ENCODE measurements around the gene CLCN4. TPM values are rescaled to one million over a fixed set of nuclear protein-coding genes. Genes with fewer than 3 reads are reported as not detected.

CLCN4 gene
- total RNA-seq, 1 experiment from 2014 or later = 6.9 TPM

- no peak for TF ChIP-seq CTCF (conservative IDR thresholded peaks at IDR 0.05)
- Histone ChIP-seq H4K8ac (replicated peaks; ENCODE audit: insufficient read length, low read depth, low read length) (no peak overlapping the region), H3K4me2 (ENCODE audit: insufficient read depth, insufficient read length, low read length) (no peak overlapping the region), H3K9ac (ENCODE audit: extremely low read depth, insufficient read length, low read length) (no peak overlapping the region), H3K4me1 (ENCODE audit: insufficient read depth, low read length) (no peaks in the 10 kb centered on the region), H3K9me3 (ENCODE audit: control insufficient read depth, low read depth, low read length) (no peaks in the 10 kb centered on the region), H2BK5ac (ENCODE audit: insufficient read length, low read length) (no peak overlapping the region), H3K79me2 (ENCODE audit: insufficient read depth, low read length) (no peaks in the 10 kb centered on the region), H2AK5ac (ENCODE audit: insufficient read length, low read length) (no peak overlapping the region), H4K20me1 (ENCODE audit: control insufficient read depth, insufficient read depth, insufficient read length) (no peaks in the 10 kb centered on the region), H3K14ac (ENCODE audit: insufficient read depth, low read length) (no peak overlapping the region), H3K27ac (ENCODE audit: insufficient read length, low read depth, low read length) (no peak overlapping the region), H4K5ac (ENCODE audit: insufficient read length, low read depth, low read length) (no peak overlapping the region), H3K18ac (ENCODE audit: insufficient read length, low read depth, low read length) (no peak overlapping the region), H2BK120ac (ENCODE audit: low read depth, low read length, poor library complexity, severe bottlenecking) (no peak overlapping the region), H3K27me3 (ENCODE audit: insufficient read depth, low read length) (no peaks in the 10 kb centered on the region), H3K79me1 (ENCODE audit: insufficient read depth, low read depth, low read length, poor library complexity, severe bottlenecking) (no peaks in the 10 kb centered on the region), H3K56ac (ENCODE audit: insufficient read length, low read depth, low read length) (no peak overlapping the region), H3T11ph (ENCODE audit: low read length) (no peak overlapping the region), H2BK12ac (ENCODE audit: insufficient read length, low read depth, low read length) (no peak overlapping the region), H2AFZ (ENCODE audit: low read length) (no peak overlapping the region), H4K91ac (ENCODE audit: insufficient read length, low read depth, low read length) (no peak overlapping the region), H3K23ac (ENCODE audit: insufficient read length, low read depth, low read length) (no peak overlapping the region), H3K4ac (ENCODE audit: low read depth, low read length) (no peak overlapping the region), H3K23me2 (ENCODE audit: insufficient read length, low read depth, low read length, poor library complexity, severe bottlenecking) (no peaks in the 10 kb centered on the region), H2BK15ac (ENCODE audit: low read depth, low read length) (no peak overlapping the region), H2BK20ac (ENCODE audit: low read depth, low read length, poor library complexity, severe bottlenecking) (no peak overlapping the region)
- no peaks in the 10 kb centered on the region; the same call in 1 of the 2 replicates for H3K27me3 Mint-ChIP-seq (ENCODE audit: low read depth)
- H3K27ac Mint-ChIP-seq = no peak overlapping the region
- peaks cover 2 to 5% (median 5%) of the 10 kb centered on the region in 3 experiments; a peak in 4 of 7 replicates for H3K36me3 Mint-ChIP-seq (ENCODE audit: insufficient read depth in 1 of 3, low read depth in 3 of 3)
- H3K4me1 Mint-ChIP-seq = no peaks in the 10 kb centered on the region
- no peak overlapping the region for H3K4me3 Mint-ChIP-seq
- peaks cover 37 to 40% of the 10 kb centered on the region in 2 experiments for H3K9me3 Mint-ChIP-seq
- no CpG with 5 or more reads among the region's 6 CpGs for WGBS (ENCODE audit: extremely low coverage, insufficient read length, low lambda C conversion rate)
- DNase-seq = no peak
Observed at GRCh38 chrX:10233696-10234095, 76.9 kb downstream of the CLCN4 start.
